Vagina (tissue), 2 donors: Measurements from ENCODE around the gene MMP11. TPM values are rescaled to one million over a fixed set of nuclear protein-coding genes. Genes with fewer than 3 reads are reported as not detected.

Experiments used
- DNase-seq, 2 donors: peaks; one replicate each; pipeline ENCODE4 v3.0.0-alpha.2; 2017; ENCODE audit errors: extremely low spot score in 2 of 2
- H3K27ac ChIP-seq: fragments of 200-600 bp; sonication (generic); one replicate; pipeline ENCODE4 v1.5.1; 2019
- H3K27me3 ChIP-seq: fragments of 200-600 bp; sonication (generic); one replicate; pipeline ENCODE4 v1.5.1; 2019
- H3K36me3 ChIP-seq, 2 donors: fragments of 200-600 bp; sonication (generic); one replicate each; pipeline ENCODE4 v1.5.1; 2017 to 2019
- H3K4me1 ChIP-seq: fragments of 200-600 bp; sonication (generic); one replicate; pipeline ENCODE4 v1.5.1; 2019
- H3K4me3 ChIP-seq, 2 donors: fragments of 200-600 bp; sonication (generic); 1 replicate in 1 of 2; 2 replicates in 1 of 2; pipeline ENCODE4 v1.5.1; 2016 to 2019
- H3K9me3 ChIP-seq: fragments of 200-600 bp; sonication (generic); one replicate; pipeline ENCODE4 v1.5.1; 2019
- POLR2A ChIP-seq, 2 donors: fragments of 450-650 bp; IDR thresholded peaks; one replicate each; pipeline ENCODE4 v1.6.1; 2017; ENCODE audit warnings: antibody characterized with exemption in 2 of 2, mild to moderate bottlenecking in 2 of 2, moderate library complexity in 2 of 2
- POLR2AphosphoS5 ChIP-seq, 2 donors: sonication (generic); formaldehyde crosslinking; IDR thresholded peaks; one replicate each; pipeline ENCODE4 v1.9.0; 2017; ENCODE audit warnings: antibody characterized with exemption in 2 of 2, mild to moderate bottlenecking in 2 of 2, low read depth in 1 of 2; ENCODE audit not compliant: insufficient read depth in 1 of 2
- intact Hi-C: fragments of 100-400 bp; cut with DNase I; formaldehyde crosslinking; loops from one replicate; pipeline ENCODE4 v1.15.1; 2023
- total RNA-seq: library from RNA; depleted of rRNA; stranded (reverse); fragments of >200 nt; gene quantifications from one replicate; pipeline ENCODE4 v1.2.3, GENCODE V29; 2016
- TF ChIP-seq, protein P1 (sequence below), 3 experiments: fragments of 450-650 bp in 2 of 3; fragments of 200-600 bp in 1 of 3; sonication (generic) in 1 of 3; IDR thresholded peaks; one replicate each; pipeline ENCODE4 v1.5.1; 2017 to 2019; ENCODE audit warnings: antibody characterized with exemption in 3 of 3, mild to moderate bottlenecking in 2 of 3, moderate library complexity in 2 of 3

MMP11 gene
- total RNA-seq, 1 donor from 2014 or later: 6.4 TPM

GRCh38 chr22:23744001-23744400 lies 28.6 kb upstream of the MMP11 start:
- H3K27ac ChIP-seq: no peak overlapping the region
- peaks cover 6 to 20% of the 10 kb centered on the region in 2 donors for H3K36me3 ChIP-seq
- H3K4me3 ChIP-seq: no peak overlapping the region
- H3K27me3 ChIP-seq: no peaks in the 10 kb centered on the region
- H3K4me1 ChIP-seq: no peaks in the 10 kb centered on the region
- intact Hi-C loops: no loop called here
- H3K9me3 ChIP-seq: no peaks in the 10 kb centered on the region
- TF ChIP-seq, protein P1, sequence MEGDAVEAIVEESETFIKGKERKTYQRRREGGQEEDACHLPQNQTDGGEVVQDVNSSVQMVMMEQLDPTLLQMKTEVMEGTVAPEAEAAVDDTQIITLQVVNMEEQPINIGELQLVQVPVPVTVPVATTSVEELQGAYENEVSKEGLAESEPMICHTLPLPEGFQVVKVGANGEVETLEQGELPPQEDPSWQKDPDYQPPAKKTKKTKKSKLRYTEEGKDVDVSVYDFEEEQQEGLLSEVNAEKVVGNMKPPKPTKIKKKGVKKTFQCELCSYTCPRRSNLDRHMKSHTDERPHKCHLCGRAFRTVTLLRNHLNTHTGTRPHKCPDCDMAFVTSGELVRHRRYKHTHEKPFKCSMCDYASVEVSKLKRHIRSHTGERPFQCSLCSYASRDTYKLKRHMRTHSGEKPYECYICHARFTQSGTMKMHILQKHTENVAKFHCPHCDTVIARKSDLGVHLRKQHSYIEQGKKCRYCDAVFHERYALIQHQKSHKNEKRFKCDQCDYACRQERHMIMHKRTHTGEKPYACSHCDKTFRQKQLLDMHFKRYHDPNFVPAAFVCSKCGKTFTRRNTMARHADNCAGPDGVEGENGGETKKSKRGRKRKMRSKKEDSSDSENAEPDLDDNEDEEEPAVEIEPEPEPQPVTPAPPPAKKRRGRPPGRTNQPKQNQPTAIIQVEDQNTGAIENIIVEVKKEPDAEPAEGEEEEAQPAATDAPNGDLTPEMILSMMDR (IDR thresholded peaks at IDR 0.05): no peak
- TF ChIP-seq POLR2AphosphoS5 (IDR thresholded peaks at IDR 0.05; ENCODE audit: insufficient read depth in 1 of 2, low read depth in 1 of 2) (no peak), POLR2A (IDR thresholded peaks at IDR 0.05) (no peak)
- DNase-seq: no peak

DNA sequence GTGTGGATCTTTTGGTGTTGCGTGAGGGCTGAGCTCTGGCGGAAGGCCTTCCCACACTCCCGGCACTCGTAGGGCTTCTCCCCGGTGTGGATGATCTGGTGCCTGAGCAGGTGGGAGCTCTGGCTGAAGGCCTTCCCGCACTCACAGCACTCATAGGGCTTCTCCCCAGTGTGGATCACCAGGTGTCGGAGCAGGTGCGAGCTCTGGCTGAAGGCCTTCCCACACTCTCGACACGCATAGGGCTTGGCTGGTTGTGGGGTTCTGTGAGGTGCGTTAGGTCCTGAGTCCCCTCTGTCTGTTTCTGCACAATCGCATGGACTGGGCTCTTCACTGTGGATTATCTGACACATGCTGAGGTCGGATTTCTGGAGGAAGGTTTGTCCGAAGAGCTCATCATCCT lies 28.2 kb upstream of the MMP11 start:
- no peaks in the 10 kb centered on the region for H3K9me3 ChIP-seq
- no peaks in the 10 kb centered on the region for H3K27me3 ChIP-seq
- no peak for DNase-seq
- no peak for TF ChIP-seq POLR2AphosphoS5 (IDR thresholded peaks at IDR 0.05; ENCODE audit: insufficient read depth in 1 of 2, low read depth in 1 of 2)
- TF ChIP-seq POLR2A (IDR thresholded peaks at IDR 0.05): no peak
- TF ChIP-seq, protein P1 (IDR thresholded peaks at IDR 0.05): no peak
- H3K36me3 ChIP-seq: peaks cover 6 to 20% of the 10 kb centered on the region in 2 donors
- intact Hi-C loops: no loop called here
- H3K4me3 ChIP-seq: no peak overlapping the region
- H3K27ac ChIP-seq: no peak overlapping the region
- H3K4me1 ChIP-seq: no peaks in the 10 kb centered on the region

DNA sequence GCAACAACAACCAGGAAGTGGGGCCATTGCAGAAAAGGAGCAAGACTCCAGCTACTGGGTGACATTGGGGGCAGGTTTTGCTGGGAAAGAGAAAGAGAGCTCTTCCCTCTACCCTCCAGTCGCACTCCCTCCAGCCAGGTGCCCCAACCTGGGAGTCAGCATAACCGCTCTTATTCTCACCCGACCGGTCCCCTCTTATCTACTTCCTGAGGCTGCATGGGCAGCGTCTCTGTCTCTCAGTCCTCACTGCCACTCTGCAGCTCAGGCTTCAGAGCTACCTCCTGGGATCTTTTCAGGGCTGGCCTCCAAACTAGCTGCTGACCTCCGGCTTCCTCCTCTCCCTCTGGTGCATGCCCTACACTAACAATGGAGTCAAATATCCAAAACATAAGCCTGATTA lies 26.9 kb upstream of the MMP11 start:
- DNase-seq: no peak
- H3K9me3 ChIP-seq: no peaks in the 10 kb centered on the region
- no peak for TF ChIP-seq POLR2AphosphoS5 (IDR thresholded peaks at IDR 0.05; ENCODE audit: insufficient read depth in 1 of 2, low read depth in 1 of 2)
- TF ChIP-seq, protein P1 (IDR thresholded peaks at IDR 0.05): no peak
- TF ChIP-seq POLR2A (IDR thresholded peaks at IDR 0.05): no peak
- H3K4me3 ChIP-seq: no peak overlapping the region
- H3K27me3 ChIP-seq: no peaks in the 10 kb centered on the region
- peaks cover 11% of the 10 kb centered on the region for H3K4me1 ChIP-seq
- peaks cover 6 to 20% of the 10 kb centered on the region in 2 donors for H3K36me3 ChIP-seq
- H3K27ac ChIP-seq: no peak overlapping the region
- intact Hi-C loops: no loop called here

- Histone ChIP-seq H3K36me3 (peaks cover 0 to 4% of the 10 kb centered on the region in 2 donors), H3K27me3 (no peaks in the 10 kb centered on the region), H3K4me3 (peak overlapping the region in 1 of 2 donors; percentile 60), H3K27ac (no peak overlapping the region), H3K4me1 (peaks cover 19% of the 10 kb centered on the region), H3K9me3 (no peaks in the 10 kb centered on the region)
- intact Hi-C loops: no loop called here
- no peak for DNase-seq
- TF ChIP-seq POLR2AphosphoS5 (IDR thresholded peaks at IDR 0.05; ENCODE audit: insufficient read depth in 1 of 2, low read depth in 1 of 2) (no peak), POLR2A (IDR thresholded peaks at IDR 0.05) (no peak)
- TF ChIP-seq, protein P1 (IDR thresholded peaks at IDR 0.05): no peak
These were observed 22.8 kb upstream of the MMP11 start for GRCh38 chr22:23749841-23750301.

- H3K36me3 ChIP-seq: no peaks in the 10 kb centered on the region
- peaks cover 19% of the 10 kb centered on the region for H3K4me1 ChIP-seq
- H3K9me3 ChIP-seq: no peaks in the 10 kb centered on the region
- peak overlapping the region; percentile 90 for H3K27ac ChIP-seq
- peak overlapping the region; percentile 60 to 84 for H3K4me3 ChIP-seq
- H3K27me3 ChIP-seq: no peaks in the 10 kb centered on the region
- DNase-seq: no peak
- intact Hi-C loops: no loop called here
- TF ChIP-seq POLR2AphosphoS5 (IDR thresholded peaks at IDR 0.05; ENCODE audit: insufficient read depth in 1 of 2, low read depth in 1 of 2) (no peak), POLR2A (IDR thresholded peaks at IDR 0.05) (no peak)
- TF ChIP-seq, protein P1 (IDR thresholded peaks at IDR 0.05): no peak
These were observed 22.3 kb upstream of the MMP11 start for GRCh38 chr22:23750367-23750713.
